EH (cell line): ENCODE results near the gene CLIC6.
"Not testable (repeated sequence)": the region's sequence is repeated elsewhere in the genome, so short reads cannot be mapped to it uniquely, and the experiment has no call there.

Experiments used
- DNase-seq: peaks from one replicate; pipeline ENCODE4 v3.0.0-alpha.2; 2015; ENCODE audit warnings: low read depth

CLIC6 gene

GRCh38 chr21:34653522-34653921, 15.3 kb upstream of the CLIC6 start:
- no peak for DNase-seq

GRCh38 chr21:34661848-34662247, 6.9 kb upstream of the CLIC6 start:
- no peak for DNase-seq

DNA sequence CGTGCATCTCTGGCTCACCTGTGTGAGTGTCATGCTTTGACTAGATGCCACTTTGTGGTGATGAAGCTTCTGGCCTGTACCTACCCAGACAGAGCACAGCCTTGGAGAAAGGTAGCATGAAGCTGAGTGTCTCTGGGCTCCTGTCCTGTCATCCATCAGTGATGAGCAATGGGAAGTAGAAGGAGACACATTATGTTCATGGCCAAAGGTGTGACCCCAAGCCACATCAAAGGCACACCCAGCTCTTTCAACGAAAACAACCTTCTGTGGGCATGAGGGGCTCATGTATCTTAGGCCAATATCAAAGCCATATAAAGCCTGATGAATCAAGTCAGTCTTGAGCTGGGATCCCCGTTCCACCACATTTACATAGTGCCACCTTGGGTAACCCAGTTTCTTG, 1.0 kb upstream of the CLIC6 start:
- no peak for DNase-seq

DNA sequence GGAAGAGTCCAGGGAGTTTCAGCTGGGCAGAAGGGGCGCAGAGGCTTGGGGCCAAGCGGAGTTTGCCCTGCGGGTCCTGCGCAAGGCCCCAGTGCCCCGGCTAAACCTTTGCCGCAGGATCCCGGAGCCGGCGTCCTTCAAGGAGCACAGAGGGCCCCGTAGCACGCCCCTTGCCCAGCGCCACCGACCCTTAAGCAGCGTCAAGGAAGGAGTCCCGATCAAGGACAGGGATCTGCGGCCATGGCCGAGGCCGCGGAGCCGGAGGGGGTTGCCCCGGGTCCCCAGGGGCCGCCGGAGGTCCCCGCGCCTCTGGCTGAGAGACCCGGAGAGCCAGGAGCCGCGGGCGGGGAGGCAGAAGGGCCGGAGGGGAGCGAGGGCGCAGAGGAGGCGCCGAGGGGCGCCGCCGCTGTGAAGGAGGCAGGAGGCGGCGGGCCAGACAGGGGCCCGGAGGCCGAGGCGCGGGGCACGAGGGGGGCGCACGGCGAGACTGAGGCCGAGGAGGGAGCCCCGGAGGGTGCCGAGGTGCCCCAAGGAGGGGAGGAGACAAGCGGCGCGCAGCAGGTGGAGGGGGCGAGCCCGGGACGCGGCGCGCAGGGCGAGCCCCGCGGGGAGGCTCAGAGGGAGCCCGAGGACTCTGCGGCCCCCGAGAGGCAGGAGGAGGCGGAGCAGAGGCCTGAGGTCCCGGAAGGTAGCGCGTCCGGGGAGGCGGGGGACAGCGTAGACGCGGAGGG, 520 bp downstream of the CLIC6 start:
- DNase-seq, result no peak

GRCh38 chr21:34669880-34670219, 1.1 kb downstream of the CLIC6 start:
- not testable (repeated sequence) for DNase-seq

- DNase-seq, result no peak
These were observed 1.6 kb downstream of the CLIC6 start for GRCh38 chr21:34670220-34670961.

DNA sequence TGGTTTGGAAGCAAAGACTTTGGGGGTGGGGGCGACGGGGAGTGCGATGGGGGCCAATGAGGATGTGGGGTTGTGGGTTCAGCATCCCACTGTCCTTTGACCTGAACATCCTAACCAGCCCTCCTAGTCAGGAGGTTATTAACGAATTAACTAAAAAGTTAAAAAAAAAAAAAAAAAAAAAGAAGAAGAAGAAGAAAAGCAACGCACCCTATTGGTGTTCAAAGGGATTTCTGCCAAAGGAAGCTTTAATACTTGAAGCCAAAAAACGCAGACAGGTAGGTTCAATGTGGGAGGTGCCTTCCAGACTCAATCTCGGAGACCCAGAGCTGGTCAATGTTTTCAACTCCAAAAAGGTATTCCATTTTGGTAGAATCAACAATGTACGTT, 2.2 kb downstream of the CLIC6 start:
- DNase-seq, result no peak

DNA sequence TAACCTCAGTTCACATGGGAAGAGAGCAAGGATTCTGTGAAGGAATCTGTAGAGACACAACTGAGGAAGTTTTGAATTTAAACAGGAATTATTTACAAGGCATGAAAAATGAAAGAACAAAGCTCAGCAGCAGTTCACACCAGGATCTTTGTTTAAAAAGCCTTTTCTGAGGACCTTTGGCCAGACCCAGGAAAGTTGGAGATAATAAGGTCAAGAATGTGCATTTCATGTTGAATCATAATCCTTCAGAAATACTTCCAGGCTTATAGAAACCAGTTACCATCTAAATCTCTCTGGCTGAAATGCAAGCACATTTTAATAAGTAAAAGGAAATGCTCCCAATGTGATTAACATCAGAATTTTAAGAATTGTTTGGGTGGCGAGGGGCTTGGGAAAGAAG, 2.7 kb downstream of the CLIC6 start:
- DNase-seq, result no peak

DNA sequence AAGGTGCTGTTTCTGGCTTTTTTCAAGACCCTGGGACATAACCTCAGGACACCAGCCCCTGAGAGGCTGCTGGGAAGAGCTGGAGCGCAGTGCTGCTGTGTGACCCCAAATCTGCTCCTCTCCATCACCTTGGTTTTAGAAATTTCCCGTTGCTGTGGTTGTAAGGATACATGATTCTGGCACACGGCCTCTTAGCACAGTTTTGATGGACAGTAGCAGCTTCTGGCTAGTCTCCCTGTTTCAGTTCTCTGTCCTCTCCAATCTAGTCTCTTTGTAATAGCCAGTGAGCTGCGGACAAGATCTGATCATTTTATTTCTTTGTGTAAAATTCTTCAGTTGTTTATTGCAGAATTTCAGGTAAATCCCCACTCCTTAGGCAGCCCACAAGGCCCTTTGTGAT, 3.1 kb downstream of the CLIC6 start:
- DNase-seq, result no peak

DNA sequence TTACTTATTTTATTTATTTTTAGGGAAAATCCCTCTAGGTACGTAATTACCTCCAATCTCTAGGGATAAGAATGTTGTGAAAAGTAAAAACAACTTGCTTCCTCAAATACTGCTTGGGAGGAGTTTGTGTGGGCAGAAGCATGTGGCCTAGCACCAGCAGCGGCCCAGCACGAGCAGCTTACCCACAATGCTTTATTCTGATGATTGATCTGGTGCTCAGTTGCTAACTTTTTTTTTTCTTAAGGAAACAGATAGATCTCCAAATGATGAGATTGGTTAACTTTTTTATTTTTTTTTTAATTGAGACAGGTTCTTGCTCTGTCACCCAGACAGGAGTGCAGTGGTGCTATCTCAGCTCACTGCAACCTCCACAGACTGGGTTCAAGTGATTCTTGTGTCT, 4.2 kb downstream of the CLIC6 start:
- DNase-seq, result no peak

GRCh38 chr21:34674468-34674867, 5.7 kb downstream of the CLIC6 start:
- no peak for DNase-seq

DNA sequence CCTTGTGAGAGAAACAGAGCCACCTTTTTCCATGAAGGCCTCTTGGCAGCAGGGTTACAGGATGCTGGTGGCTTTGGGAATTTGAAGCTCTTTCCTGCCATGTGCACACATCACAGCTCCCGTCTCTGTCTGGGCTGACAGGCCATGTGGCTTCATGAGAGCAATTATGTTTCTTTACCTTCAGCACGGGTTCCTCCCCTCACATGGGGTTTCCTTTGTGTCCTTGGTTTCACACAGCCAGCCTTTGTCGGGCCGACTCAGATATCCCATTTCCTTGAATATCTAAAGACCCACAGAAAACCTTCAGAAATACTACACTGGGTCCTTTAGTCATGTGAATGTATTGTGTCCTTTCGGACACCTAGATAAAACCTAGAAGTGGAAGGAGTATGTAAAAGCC, 7.1 kb downstream of the CLIC6 start:
- DNase-seq, result no peak

GRCh38 chr21:34679051-34679450, 10.3 kb downstream of the CLIC6 start:
- no peak for DNase-seq

DNA sequence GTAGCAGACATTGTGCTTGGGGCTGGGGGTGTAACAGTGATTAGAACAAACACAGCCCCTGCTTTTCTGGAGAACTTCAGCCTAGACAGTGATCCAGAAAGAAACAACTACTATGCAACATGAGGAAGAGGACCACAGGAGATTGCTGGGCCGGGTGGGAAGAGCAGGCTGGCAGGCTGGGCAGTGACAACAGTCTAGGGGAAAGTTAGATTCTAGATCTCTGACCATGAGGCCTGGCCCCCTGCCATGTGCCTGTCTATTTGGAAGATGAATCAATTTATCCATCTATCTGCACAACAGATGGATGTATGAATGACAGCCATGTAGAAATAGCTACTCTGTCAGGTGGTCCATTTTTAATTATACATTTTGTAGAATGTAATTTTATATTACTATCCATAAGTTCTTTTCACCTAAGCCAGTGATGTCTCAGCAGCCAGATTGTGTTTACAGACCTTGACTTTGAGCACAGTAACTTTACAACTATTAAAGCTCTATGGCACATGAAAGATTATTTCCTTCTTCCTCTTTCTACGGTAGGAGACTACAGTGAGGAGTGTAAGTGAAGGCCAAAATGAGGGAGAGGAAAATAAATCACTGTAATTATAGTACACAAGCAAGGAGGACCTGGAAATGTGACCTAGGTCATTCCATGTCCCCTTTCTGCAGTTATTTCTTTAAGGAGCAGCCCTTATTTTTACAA, 15.5 kb downstream of the CLIC6 start:
- DNase-seq, result no peak

- no peak for DNase-seq
These were observed 18.3 kb downstream of the CLIC6 start for GRCh38 chr21:34687065-34687464.

- no peak for DNase-seq
These were observed 19.0 kb downstream of the CLIC6 start for GRCh38 chr21:34687745-34688144.

DNA sequence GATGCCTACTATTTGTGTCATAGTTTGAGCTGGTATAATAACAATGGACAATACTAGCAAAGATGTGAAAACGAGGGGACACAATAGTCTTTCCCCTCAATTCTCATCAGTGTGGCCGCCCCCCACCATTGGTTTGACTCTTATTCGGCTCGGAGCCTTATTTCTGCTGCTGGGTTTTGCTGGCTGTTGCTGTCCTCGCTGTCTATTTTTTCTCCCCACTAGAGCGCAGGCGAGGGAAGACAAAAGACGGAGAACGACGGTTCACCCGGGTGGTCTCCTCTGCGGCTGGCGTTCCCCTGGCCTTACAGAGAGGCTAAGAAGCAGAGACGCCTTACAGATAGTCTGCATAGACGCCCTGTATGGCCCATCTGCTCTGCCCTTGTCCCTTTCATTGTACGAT, 19.4 kb downstream of the CLIC6 start:
- no peak for DNase-seq

- DNase-seq, result no peak
These were observed 19.9 kb downstream of the CLIC6 start for GRCh38 chr21:34688715-34689114.

DNA sequence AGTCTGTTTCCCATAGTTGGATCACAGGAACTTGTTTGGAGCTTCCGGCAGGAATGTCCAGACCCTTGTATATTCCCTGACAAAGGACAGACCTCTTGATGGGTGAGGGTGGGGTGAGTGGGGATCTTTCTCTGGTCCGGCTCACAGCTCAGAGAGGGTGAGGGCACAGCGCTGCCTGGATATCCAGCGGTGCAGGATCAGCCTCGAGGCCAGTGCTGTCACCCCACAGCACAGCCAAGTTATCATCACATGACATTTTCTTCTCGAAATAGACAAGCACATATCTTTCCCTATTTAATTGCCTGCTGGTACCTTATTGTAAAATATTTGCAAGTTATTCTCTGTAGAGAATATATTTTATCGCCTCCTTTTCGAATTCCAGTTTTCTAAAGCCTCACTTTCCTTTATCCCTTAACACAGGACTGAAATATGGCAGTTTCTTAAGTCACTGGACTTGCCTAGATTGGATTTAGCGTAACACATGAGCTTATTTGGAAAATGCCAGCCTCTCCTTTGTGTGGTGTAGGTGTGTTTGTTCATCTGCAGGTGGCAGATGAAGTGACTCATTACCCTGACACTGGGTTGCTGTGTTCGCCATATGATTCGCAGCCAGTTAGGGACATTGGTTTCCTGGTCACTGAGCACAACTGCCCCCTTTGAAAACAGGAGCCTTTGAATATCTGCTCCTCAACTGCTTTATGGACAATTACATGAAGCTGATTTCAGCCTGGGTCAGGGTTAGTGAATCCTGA, 21.4 kb downstream of the CLIC6 start:
- DNase-seq, result no peak

DNA sequence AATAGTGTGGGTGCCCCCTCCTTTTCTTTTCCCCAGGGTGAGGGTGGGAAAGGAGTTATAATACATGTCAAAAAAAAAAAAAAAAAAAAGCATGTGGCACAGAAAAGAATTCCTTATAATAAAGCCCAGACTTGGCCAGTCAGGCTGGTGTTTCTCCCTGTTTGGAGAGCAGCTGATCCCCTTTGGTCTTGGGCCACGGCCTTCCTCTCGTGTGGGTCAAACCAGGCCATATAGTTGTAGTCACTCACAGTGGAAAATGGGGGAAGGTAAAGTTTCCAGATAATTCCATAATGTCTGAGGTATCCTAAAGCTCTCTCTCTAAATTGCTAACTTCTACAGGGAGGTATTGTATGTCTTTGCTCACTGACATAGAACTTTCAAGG, 22.0 kb downstream of the CLIC6 start:
- DNase-seq, result no peak

DNA sequence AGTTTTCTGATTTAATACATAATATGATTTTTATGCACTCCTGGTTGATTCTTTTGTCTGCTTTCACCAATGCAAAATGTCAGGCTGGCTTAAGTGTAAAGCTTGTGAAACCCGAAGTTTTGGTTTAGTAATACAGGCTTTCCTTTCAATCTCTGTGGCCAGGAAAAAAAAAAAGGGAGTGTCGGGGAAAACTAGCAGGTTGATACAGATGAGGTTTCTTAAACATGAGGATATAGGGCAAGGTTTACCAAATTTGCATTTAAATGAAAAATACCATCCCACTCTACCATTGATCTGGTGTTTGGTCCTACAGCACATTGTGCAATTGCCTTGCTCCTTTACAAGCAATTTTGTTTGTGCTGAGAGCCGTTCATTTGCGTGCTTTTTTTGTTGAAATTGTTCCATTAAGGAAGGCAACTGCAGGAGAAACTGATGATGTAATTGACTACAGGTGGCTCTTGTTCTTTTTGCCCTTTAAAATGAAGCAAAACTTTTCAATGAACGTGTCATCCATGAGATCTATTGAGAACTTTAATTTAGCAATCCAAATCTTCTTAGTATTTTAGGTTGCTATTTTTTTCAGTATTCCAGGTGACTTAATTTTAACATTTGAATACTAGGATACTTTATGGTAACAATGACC, 22.7 kb downstream of the CLIC6 start:
- no peak for DNase-seq

DNA sequence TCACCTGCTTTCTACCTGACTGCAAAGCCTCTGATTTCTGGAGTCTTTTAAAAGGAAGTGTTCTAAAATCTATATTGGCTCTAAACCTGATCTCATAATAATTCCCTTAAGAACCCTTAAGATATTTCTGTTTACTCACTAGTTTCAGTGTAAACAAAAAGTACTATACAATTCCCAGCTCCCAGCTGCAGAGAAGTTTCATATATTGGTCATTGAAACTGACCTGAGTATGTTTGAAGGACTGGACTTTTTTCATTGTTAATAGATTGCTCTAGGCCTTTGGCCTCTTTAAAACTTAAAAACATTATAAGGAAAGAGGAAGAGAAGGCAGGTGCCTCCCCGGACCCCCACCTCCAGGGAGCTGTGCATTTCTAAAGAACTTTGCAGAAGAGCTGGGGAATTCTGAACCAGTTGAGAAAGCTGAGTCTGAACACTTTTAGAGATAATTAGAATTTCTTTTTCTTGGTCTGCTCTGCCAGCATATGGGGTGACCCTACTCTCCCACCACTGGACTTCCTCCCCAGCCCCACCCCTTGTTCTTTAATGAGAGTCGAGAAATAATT, 23.7 kb downstream of the CLIC6 start:
- DNase-seq, result no peak
